ENCODE data around the gene TIAM2.

GRCh38 chr6:155115893-155116570 lies 120.9 kb downstream of the TIAM2 start:
- no peak for TF ChIP-seq EZH2 (IDR thresholded peaks at IDR 0.05; ENCODE audit: borderline replicate concordance, low read depth, low read length)
- no peak for TF ChIP-seq GTF2F1 (IDR thresholded peaks at IDR 0.05; ENCODE audit: low read depth, low read length)
- no peak for TF ChIP-seq CTCF (IDR thresholded peaks at IDR 0.05 in 2 of 3, conservative IDR thresholded peaks at IDR 0.05 in 1 of 3; ENCODE audit: insufficient read depth in 2 of 3, low read depth in 1 of 3, low read length in 3 of 3)
- TF ChIP-seq POLR2A (conservative IDR thresholded peaks at IDR 0.05): no peak
- no peak for TF ChIP-seq BCL6 (CRISPR knock-in tag; IDR thresholded peaks at IDR 0.05)

Measured in K562 (cell line).